SK-MEL-5 (cell line): Measurements from ENCODE around the gene TNIP1. TPM values are rescaled to one million over a fixed set of nuclear protein-coding genes. Genes with fewer than 3 reads are reported as not detected.
A peak's percentile ranks its signal among the peaks of the same experiment; 100 is the strongest.

Source experiments
- DNase-seq: peaks from one replicate; pipeline ENCODE4 v3.0.0-alpha.2; 2016; ENCODE audit warnings: low read depth, low spot score
- in situ Hi-C: cut with HindIII; loops from 2 replicates; pipeline ENCODE4 v1.10.0; 2016; ENCODE audit warnings: low sequenced_read_pairs, high pct_unique_total_duplicates, low pct_unique_long_range_greater_than_20kb
- total RNA-seq: library from RNA; depleted of rRNA; stranded (reverse); fragments of >200 nt; shearing (Covaris generic); gene quantifications from 2 replicates; pipeline ENCODE4 v1.2.3, GENCODE V29; 2014

The TNIP1 gene
- total RNA-seq, 1 experiment from 2014 or later, result 43.9 TPM

DNA sequence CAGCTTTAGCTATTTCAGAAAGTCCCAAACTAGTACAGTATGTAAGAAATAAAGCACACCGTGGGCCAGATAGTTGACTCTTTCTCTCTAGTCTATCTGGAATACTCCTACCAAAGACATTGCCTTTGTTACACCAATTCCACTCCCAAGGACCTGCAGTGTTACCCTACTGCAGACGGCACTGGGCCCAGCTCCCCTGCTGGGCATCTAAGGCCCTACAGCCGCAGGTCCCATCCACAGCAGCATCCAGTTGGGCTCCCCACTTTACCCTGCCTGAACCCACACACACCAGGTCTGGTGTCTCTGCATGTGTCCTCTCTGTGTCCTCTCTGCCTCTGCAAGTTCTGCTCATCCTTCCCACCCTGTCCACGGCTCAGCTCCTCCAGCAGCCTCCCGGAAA lies 22.5 kb downstream of the TNIP1 start:
- no peak for DNase-seq

GRCh38 chr5:151056379-151057325 lies 24.2 kb downstream of the TNIP1 start:
- in situ Hi-C loops, result no loop called here
- DNase-seq, result no peak

More for the DNA sequence above, 22.5 kb downstream of the TNIP1 start:
- in situ Hi-C loops, result no loop called here

- in situ Hi-C loops, result no loop called here
- no peak for DNase-seq
Observed at GRCh38 chr5:151055336-151055735, 25.5 kb downstream of the TNIP1 start.

GRCh38 chr5:151054709-151055108 lies 26.1 kb downstream of the TNIP1 start:
- in situ Hi-C loops, result no loop called here
- no peak for DNase-seq

DNA sequence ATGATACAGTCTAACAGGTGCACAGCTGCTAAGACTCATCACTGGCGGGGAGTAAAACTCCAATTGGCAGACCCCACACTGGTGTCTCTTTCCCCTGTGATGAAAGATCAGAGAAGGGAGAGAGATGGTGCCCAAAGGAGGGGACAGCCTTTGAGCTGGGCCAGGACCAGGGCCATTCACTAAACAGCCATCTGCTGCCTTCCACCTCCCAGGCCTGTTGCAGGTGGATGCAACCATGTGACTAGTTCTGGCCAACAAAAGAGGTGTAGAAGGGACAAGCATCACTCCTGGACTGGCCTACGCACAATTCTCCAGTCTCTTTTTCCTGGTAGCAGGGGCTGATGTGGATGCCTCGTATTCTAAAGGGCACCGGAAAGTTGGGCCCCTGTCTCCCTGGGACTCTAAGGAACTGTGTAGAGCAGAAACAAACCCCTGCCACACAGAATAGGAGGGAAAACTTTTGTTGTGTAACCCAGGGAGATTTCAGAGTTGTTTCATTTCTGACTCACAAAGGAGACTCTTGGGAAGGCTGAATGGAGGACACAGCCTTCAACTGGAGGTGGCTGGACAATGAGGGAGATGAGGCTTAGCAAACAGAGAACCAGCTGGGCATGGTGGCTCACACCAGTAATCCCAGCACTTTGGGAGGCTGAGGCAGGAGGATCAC lies 26.9 kb downstream of the TNIP1 start:
- in situ Hi-C loops, result no loop called here

GRCh38 chr5:151052836-151053235 lies 28.0 kb downstream of the TNIP1 start:
- no peak for DNase-seq
- in situ Hi-C loops, result no loop called here

More for the DNA sequence above, 26.9 kb downstream of the TNIP1 start:
- DNase-seq, result no peak

GRCh38 chr5:151051931-151052608 lies 28.8 kb downstream of the TNIP1 start:
- DNase-seq, result no peak
- in situ Hi-C loops, result no loop called here

DNA sequence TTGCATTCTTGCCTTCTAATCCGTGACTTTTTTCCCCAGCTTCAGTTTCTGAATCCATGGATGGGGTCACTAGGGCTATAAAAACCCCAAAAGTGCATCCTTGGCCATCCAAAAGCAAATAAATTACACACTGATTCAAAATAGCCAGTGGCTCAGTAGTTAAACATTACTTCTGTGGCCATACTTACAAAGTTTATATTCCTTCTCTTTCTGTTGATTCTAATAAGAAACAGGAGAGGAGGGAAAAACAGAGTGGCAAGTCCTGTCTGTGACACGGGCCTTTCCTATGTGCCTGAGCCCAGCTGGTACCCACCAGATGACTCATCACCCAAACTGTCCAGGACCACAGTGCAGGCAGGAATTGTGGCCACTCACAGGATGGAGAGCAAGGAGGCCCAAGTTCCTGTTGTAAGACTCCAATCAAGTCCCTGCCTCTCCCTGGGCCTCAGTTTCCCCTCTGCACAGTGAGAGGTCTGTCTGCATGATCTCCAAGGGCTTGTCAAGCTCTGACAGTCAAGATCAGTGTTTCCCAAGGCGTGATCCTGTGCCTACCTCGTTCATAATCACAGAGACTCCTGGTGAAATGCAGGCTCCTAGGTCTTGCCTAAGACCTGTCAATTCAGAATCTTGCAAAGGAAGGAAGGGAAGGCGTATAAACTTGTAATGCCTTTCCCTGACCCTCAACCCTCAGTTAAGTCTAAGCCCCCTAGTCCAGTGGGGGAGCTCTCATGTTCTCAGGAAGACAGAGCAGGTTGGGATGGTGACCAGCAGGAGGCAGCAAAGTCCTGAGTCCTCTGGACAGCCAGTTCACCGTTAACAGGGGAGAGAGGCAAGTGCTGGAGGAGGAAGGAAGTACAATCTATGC lies 29.5 kb downstream of the TNIP1 start:
- in situ Hi-C loops, result no loop called here
- DNase-seq, result peak; percentile 83

DNA sequence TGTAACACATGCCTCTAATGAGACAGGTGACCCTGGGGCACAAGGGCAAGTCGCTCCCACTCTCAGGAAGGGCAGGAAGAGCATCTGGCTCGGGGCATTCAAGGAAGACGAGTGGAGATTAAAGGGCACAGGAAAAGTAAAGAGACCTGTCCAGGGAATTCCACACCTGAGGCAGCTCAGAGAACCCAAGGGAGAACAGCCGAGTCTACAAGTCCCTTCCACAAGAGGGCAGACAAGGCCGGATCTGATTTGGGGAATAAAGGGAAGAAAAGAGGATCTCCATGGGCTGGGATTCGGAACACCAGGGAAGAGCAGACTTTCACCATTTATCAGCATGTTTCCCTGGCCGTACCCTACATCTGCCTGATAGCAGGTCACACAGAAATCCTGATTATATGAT lies 32.3 kb downstream of the TNIP1 start:
- DNase-seq, result peak; percentile 19
- in situ Hi-C loops, result no loop called here

- DNase-seq, result peak; percentile 26
Observed at GRCh38 chr5:151047814-151048425, 32.9 kb downstream of the TNIP1 start.

DNA sequence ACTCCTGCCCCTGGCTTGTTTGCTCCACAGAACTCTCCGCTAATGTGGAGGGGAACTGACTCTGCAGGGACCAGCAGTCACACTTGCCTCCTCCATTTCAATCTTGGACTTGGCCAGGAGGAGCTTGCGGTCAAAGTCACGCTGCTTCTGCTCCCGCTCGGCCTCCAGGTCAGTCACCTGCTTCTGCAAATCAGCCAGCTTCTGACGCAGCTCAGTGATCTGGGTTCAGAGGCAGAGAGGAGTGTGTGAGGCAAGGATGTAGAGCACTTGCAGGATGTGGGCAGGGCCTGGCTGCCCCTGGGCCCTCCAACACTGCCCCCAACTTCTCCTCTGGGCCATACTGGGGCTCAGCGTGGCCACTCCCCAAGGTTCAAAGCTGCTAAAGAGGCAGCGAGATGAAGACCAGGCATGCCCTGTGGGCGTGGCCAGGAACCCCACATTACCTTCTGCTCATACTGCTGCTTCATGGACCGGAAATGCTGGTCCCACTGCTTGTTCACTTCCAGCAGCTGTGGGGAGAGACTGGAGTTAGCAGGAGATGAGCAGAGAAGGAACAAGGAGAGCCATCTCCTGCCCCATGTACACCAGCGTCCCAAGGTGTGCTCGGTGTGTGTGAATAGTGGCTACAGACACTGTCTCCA lies 38.3 kb downstream of the TNIP1 start:
- in situ Hi-C loops, result no loop called here
- no peak for DNase-seq

More at GRCh38 chr5:151047814-151048425, 32.9 kb downstream of the TNIP1 start:
- in situ Hi-C loops, result no loop called here

- no peak for DNase-seq
- in situ Hi-C loops, result no loop called here
Observed at GRCh38 chr5:151041577-151042268, 39.1 kb downstream of the TNIP1 start.

DNA sequence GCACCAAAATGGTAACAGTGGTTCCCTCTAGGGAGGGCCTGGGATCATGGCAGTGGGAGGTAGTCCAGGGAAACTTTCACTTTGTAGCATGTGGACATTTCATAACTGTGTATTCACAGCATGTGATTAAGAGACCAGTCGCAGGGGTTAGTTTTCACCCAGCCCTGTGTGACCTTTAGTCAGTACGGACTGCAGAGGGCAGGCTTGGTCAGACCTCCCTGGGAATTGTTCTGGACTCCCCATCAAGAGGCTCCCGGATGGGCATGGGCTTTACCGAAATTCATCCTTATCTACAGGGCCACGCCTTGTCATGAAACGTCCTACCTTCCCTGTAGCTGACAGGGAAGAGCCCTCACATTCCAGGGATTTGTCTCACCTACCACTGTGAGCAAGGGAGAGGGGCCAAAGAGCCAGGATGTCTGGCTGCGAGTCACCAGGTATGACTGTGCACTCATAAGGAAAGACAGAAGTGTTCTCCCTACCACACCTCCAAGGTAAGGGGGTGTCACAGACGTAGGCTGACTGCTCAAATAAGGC lies 40.6 kb downstream of the TNIP1 start:
- in situ Hi-C loops, result no loop called here
- no peak for DNase-seq

- in situ Hi-C loops, result no loop called here
- no peak for DNase-seq
Observed at GRCh38 chr5:151039665-151040064, 41.2 kb downstream of the TNIP1 start.

DNA sequence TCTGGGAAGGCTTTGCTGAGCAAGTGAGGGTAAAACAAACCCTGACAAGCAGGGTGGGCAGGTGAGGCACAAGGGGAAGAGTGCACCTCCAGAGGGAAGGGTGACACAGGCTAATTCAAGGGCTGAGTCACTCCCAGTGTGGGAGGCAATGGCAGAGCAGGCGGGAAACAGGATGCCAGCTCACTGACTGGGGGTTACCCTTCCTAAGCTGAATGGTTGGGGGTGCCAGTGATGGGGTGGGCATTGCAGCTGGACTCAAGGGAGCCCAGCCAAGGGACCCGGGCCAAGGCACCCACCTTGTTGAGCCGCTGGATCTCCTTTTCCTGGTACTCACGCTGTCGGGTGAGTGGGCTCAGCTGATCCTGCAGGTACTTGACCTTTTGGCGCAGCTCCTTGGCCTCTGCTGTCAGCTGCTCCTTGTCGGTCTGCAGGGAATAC lies 42.0 kb downstream of the TNIP1 start:
- in situ Hi-C loops, result no loop called here
- no peak for DNase-seq

GRCh38 chr5:151038412-151038745 lies 42.5 kb downstream of the TNIP1 start:
- no peak for DNase-seq
- in situ Hi-C loops, result no loop called here
